HepG2 (cell line): Measurements from ENCODE around the gene GAS2L2. TPM values are rescaled to one million over a fixed set of nuclear protein-coding genes. Genes with fewer than 3 reads are reported as not detected.

ENCODE experiments used
- ATAC-seq: fragments of 200-7000 bp; cut with Tn5 transposase; 3 replicates; pipeline ENCODE4 v1.9.1; 2020; ENCODE audit warnings: mild to moderate bottlenecking, moderate library complexity
- BruUV-seq: library from RNA; stranded (reverse); fragments of 400-500 nt; replicated peaks from 2 replicates; lab custom pipeline; 2021; lab: Mats Ljungman, UMichigan
- CTCF ChIA-PET: fragments of 300-600 bp; formaldehyde crosslinking; extraction: SDS; loops from one replicate; lab custom pipeline; 2021; ENCODE audit warnings: low total read pairs, inconsistent platforms, low intra/inter-chr PET ratio; lab: Yijun Ruan, JAX
- POLR2A ChIA-PET: fragments of 350-600 bp; sonication (Branson Sonifier 250); formaldehyde crosslinking; loops from one replicate; lab custom pipeline; 2020; ENCODE audit warnings: antibody characterized with exemption, inconsistent platforms; lab: Yijun Ruan, JAX
- DNase-seq: peaks from one replicate; pipeline ENCODE4 v3.0.0-alpha.2; 2015; ENCODE audit warnings: low spot score
- FAIRE-seq: peaks from 3 replicates; lab custom pipeline; 2011; peaks lifted over from hg19 to GRCh38; lab: Jason Lieb, UNC
- H2AFZ ChIP-seq: one replicate; pipeline ENCODE4 v1.6.1; 2011; ENCODE audit warnings: low read length, inconsistent platforms
- H3K27ac ChIP-seq: fragments of 300-600 bp; 3 replicates; pipeline ENCODE4 v1.8.0; 2011; ENCODE audit warnings: mixed run types, mild to moderate bottlenecking, mixed read lengths, low read length, inconsistent platforms; ENCODE audit not compliant: insufficient read depth; ENCODE audit errors: extremely low read length
- H3K27me3 ChIP-seq, 2 experiments: fragments of 200-600 bp in 1 of 2; 2 replicates in 1 of 2; 3 replicates in 1 of 2; pipeline versions ENCODE4 v1.6.0 to v1.8.0; 2011; ENCODE audit warnings: low read length in 2 of 2, mild to moderate bottlenecking in 2 of 2, moderate library complexity in 2 of 2, inconsistent platforms in 1 of 2; ENCODE audit not compliant: insufficient read depth in 2 of 2, control insufficient read depth in 1 of 2
- H3K36me3 ChIP-seq, 2 experiments: fragments of 200-600 bp in 1 of 2; replicated peaks in 1 of 2; 2 replicates in 1 of 2; 3 replicates in 1 of 2; pipeline versions ENCODE4 v1.5.1 to v1.8.0; 2011; ENCODE audit warnings: low read length in 2 of 2, inconsistent platforms in 1 of 2; ENCODE audit not compliant: insufficient read depth in 2 of 2, control insufficient read depth in 1 of 2
- H3K4me1 ChIP-seq: 2 replicates; pipeline ENCODE4 v1.5.1; 2012; ENCODE audit warnings: low read length, inconsistent platforms; ENCODE audit not compliant: insufficient read depth
- H3K4me2 ChIP-seq: 2 replicates; pipeline ENCODE4 v1.6.0; 2011; ENCODE audit warnings: low read depth, low read length, inconsistent platforms
- H3K4me3 ChIP-seq, 3 experiments: fragments of 200-600 bp in 1 of 3; sonication (generic), shearing (Covaris generic) in 1 of 3; replicated peaks in 1 of 3; 2 replicates each; pipeline ENCODE4 v1.5.1; 2011 to 2016; ENCODE audit warnings: low read length in 3 of 3, inconsistent platforms in 2 of 3, low read depth in 2 of 3, mild to moderate bottlenecking in 2 of 3, control low read depth in 1 of 3, mixed read lengths in 1 of 3; ENCODE audit not compliant: insufficient read depth in 1 of 3
- H3K79me2 ChIP-seq: one replicate; pipeline ENCODE4 v1.6.1; 2011; ENCODE audit warnings: low read length, inconsistent platforms; ENCODE audit not compliant: insufficient read depth
- H3K9ac ChIP-seq: 2 replicates; pipeline ENCODE4 v1.6.0; 2011; ENCODE audit warnings: mild to moderate bottlenecking, low read depth, low read length, inconsistent platforms; ENCODE audit not compliant: insufficient read depth
- H3K9me3 ChIP-seq: 2 replicates; pipeline ENCODE4 v1.5.1; 2012; ENCODE audit warnings: mild to moderate bottlenecking, low read length
- H4K20me1 ChIP-seq: 2 replicates; pipeline ENCODE4 v1.6.0; 2011; ENCODE audit warnings: inconsistent platforms, mild to moderate bottlenecking, low read length, moderate library complexity; ENCODE audit not compliant: insufficient read depth
- ARHGAP35 ChIP-seq: sonication (generic); formaldehyde crosslinking; IDR thresholded peaks from 2 replicates; pipeline ENCODE4 v1.9.0; 2022; ENCODE audit warnings: mild to moderate bottlenecking, inconsistent platforms, moderate library complexity, missing genetic modification reagents, borderline replicate concordance
- HNRNPH1 ChIP-seq: fragments of 200-400 bp; formaldehyde crosslinking; optimal IDR thresholded peaks from 2 replicates; pipeline ENCODE3; 2017; ENCODE audit warnings: mild to moderate bottlenecking, low read depth, low read length
- MEIS2 ChIP-seq: sonication (generic); formaldehyde crosslinking; IDR thresholded peaks from 2 replicates; pipeline ENCODE4 v1.9.0; 2021; ENCODE audit warnings: mild to moderate bottlenecking, missing genetic modification reagents
- ZNF512 ChIP-seq: sonication (generic); formaldehyde crosslinking; IDR thresholded peaks from 2 replicates; pipeline ENCODE4 v1.4.0; 2020; ENCODE audit warnings: mild to moderate bottlenecking, missing genetic modification reagents
- ZNF83 ChIP-seq: sonication (generic); formaldehyde crosslinking; IDR thresholded peaks from 2 replicates; pipeline ENCODE4 v1.4.0; 2020; ENCODE audit warnings: missing genetic modification reagents, mild to moderate bottlenecking, borderline replicate concordance
- ZUFSP ChIP-seq: sonication (generic); formaldehyde crosslinking; IDR thresholded peaks from 2 replicates; pipeline ENCODE4 v1.9.0; 2021; ENCODE audit warnings: missing genetic modification reagents, mild to moderate bottlenecking, borderline replicate concordance
- WGBS: methylation state at CpG from one replicate; pipeline ENCODE4 v1.1.6; 2017; ENCODE audit warnings: low lambda C conversion rate; 5-methylcytosine and 5-hydroxymethylcytosine counted together
- in situ Hi-C: cut with HindIII; loops from 2 replicates; pipeline ENCODE4 v1.10.0; 2017; ENCODE audit warnings: low pct_unique_long_range_greater_than_20kb; ENCODE audit not compliant: extremely low pct_ligation_motif_present
- intact Hi-C: fragments of 100-400 bp; cut with micrococcal nuclease; formaldehyde crosslinking; loops from one replicate; pipeline ENCODE4 v1.10.0; 2022; ENCODE audit not compliant: unreplicated experiment
- polyA plus RNA-seq, 8 experiments: library from polyadenylated mRNA; depleted of rRNA in 3 of 8; stranded (reverse) in 7 of 8; unstranded in 1 of 8; fragments of >200 nt; fragmentation: Illumina TruSeq in 4 of 8; extraction: Trizol in 4 of 8; gene quantifications; 2 replicates each; pipeline versions ENCODE4 v1.2.1 to v1.2.3, GENCODE V29; 2011 to 2016; ENCODE audit warnings: low read depth in 4 of 8, missing spikeins in 1 of 8, mixed read lengths in 1 of 8; ENCODE audit not compliant: insufficient read depth in 1 of 8
- total RNA-seq, 5 experiments: library from RNA; depleted of rRNA; stranded (reverse); fragments of >200 nt; fragmentation: Illumina TruSeq; extraction: Trizol; gene quantifications; 2 replicates each; pipeline ENCODE4 v1.2.3, GENCODE V29; 2016; ENCODE audit warnings: low read depth in 1 of 5
- TF ChIP-seq, protein P1 (sequence below), 2 experiments: IDR thresholded peaks; 2 replicates each; pipeline ENCODE4 v1.6.1; 2011 to 2012; ENCODE audit warnings: low read length in 2 of 2, borderline replicate concordance in 1 of 2, low read depth in 1 of 2, mild to moderate bottlenecking in 1 of 2, moderate library complexity in 1 of 2
- TF ChIP-seq, protein P2 (sequence below): sonication (generic); formaldehyde crosslinking; conservative IDR thresholded peaks from 2 replicates; pipeline ENCODE4 v1.5.0; 2020; ENCODE audit warnings: missing genetic modification reagents
- TF ChIP-seq, protein P3 (sequence below): sonication (generic); formaldehyde crosslinking; IDR thresholded peaks from 2 replicates; pipeline ENCODE4 v1.4.0; 2020; ENCODE audit warnings: missing genetic modification reagents, borderline replicate concordance

Gene GAS2L2
- total and polyA plus RNA-seq, 2 of the 13 experiments (the other 11 are each of a cell fraction or from before 2014, with no cell fraction given), result not detected

DNA sequence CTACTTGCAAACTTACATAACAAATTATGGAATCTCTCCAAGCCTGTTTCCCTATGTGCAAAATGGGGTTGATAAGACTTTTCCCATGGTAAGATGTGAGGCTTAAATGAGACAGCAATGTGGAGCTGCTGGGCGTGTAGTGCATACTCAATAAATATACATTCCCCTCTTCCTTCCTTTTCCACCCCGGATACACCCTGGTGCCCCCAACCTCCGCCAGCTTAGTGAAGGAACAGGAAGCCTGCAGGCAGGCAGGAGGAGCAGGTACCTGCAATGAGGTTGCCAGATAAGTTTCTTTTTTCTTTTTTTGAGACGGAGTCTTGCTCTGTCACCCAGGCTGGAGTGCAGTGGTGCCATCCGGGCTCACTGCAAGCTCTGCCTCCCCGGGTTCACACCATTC, 22.5 kb upstream of the GAS2L2 start:
- Histone ChIP-seq H3K4me3 (no peak overlapping the region), H3K36me3 (no peaks in the 10 kb centered on the region), H3K27me3 (peaks cover 1 to 55% of the 10 kb centered on the region in 2 experiments; a peak in 3 of 5 replicates), H3K4me1 (no peaks in the 10 kb centered on the region), H2AFZ (no peak overlapping the region), H3K79me2 (no peaks in the 10 kb centered on the region), H3K27ac (no peak overlapping the region), H3K4me2 (no peak overlapping the region), H3K9me3 (no peaks in the 10 kb centered on the region), H4K20me1 (no peaks in the 10 kb centered on the region), H3K9ac (no peak overlapping the region)
- no peak for ATAC-seq
- ChIA-PET POLR2A (interaction anchor here (0.7 kb wide), 1 partner anchor 33 kb away, joined by 3 read pairs; the partner anchor contains the start of gene TAF15), CTCF (no interaction called here)
- WGBS, result 19% methylated on average over 6 of the region's 6 CpGs
- intact Hi-C loops (no loop called here), in situ Hi-C loops (no loop called here)
- BruUV-seq, result no TSS peak
- no peak for DNase-seq
- no peak for FAIRE-seq
- TF ChIP-seq ZNF512 (CRISPR knock-in tag) (no peak), MEIS2 (CRISPR knock-in tag) (no peak), ZUFSP (CRISPR knock-in tag) (no peak), HNRNPH1 (no peak), ZNF83 (CRISPR knock-in tag) (no peak), ARHGAP35 (no peak)
- TF ChIP-seq, protein P1, sequence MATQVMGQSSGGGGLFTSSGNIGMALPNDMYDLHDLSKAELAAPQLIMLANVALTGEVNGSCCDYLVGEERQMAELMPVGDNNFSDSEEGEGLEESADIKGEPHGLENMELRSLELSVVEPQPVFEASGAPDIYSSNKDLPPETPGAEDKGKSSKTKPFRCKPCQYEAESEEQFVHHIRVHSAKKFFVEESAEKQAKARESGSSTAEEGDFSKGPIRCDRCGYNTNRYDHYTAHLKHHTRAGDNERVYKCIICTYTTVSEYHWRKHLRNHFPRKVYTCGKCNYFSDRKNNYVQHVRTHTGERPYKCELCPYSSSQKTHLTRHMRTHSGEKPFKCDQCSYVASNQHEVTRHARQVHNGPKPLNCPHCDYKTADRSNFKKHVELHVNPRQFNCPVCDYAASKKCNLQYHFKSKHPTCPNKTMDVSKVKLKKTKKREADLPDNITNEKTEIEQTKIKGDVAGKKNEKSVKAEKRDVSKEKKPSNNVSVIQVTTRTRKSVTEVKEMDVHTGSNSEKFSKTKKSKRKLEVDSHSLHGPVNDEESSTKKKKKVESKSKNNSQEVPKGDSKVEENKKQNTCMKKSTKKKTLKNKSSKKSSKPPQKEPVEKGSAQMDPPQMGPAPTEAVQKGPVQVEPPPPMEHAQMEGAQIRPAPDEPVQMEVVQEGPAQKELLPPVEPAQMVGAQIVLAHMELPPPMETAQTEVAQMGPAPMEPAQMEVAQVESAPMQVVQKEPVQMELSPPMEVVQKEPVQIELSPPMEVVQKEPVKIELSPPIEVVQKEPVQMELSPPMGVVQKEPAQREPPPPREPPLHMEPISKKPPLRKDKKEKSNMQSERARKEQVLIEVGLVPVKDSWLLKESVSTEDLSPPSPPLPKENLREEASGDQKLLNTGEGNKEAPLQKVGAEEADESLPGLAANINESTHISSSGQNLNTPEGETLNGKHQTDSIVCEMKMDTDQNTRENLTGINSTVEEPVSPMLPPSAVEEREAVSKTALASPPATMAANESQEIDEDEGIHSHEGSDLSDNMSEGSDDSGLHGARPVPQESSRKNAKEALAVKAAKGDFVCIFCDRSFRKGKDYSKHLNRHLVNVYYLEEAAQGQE (IDR thresholded peaks at IDR 0.05; ENCODE audit: borderline replicate concordance in 1 of 2, low read depth in 1 of 2, low read length in 2 of 2), result no peak
- TF ChIP-seq, protein P2, sequence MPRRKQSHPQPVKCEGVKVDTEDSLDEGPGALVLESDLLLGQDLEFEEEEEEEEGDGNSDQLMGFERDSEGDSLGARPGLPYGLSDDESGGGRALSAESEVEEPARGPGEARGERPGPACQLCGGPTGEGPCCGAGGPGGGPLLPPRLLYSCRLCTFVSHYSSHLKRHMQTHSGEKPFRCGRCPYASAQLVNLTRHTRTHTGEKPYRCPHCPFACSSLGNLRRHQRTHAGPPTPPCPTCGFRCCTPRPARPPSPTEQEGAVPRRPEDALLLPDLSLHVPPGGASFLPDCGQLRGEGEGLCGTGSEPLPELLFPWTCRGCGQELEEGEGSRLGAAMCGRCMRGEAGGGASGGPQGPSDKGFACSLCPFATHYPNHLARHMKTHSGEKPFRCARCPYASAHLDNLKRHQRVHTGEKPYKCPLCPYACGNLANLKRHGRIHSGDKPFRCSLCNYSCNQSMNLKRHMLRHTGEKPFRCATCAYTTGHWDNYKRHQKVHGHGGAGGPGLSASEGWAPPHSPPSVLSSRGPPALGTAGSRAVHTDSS (CRISPR knock-in tag), result no peak
- TF ChIP-seq, protein P3, sequence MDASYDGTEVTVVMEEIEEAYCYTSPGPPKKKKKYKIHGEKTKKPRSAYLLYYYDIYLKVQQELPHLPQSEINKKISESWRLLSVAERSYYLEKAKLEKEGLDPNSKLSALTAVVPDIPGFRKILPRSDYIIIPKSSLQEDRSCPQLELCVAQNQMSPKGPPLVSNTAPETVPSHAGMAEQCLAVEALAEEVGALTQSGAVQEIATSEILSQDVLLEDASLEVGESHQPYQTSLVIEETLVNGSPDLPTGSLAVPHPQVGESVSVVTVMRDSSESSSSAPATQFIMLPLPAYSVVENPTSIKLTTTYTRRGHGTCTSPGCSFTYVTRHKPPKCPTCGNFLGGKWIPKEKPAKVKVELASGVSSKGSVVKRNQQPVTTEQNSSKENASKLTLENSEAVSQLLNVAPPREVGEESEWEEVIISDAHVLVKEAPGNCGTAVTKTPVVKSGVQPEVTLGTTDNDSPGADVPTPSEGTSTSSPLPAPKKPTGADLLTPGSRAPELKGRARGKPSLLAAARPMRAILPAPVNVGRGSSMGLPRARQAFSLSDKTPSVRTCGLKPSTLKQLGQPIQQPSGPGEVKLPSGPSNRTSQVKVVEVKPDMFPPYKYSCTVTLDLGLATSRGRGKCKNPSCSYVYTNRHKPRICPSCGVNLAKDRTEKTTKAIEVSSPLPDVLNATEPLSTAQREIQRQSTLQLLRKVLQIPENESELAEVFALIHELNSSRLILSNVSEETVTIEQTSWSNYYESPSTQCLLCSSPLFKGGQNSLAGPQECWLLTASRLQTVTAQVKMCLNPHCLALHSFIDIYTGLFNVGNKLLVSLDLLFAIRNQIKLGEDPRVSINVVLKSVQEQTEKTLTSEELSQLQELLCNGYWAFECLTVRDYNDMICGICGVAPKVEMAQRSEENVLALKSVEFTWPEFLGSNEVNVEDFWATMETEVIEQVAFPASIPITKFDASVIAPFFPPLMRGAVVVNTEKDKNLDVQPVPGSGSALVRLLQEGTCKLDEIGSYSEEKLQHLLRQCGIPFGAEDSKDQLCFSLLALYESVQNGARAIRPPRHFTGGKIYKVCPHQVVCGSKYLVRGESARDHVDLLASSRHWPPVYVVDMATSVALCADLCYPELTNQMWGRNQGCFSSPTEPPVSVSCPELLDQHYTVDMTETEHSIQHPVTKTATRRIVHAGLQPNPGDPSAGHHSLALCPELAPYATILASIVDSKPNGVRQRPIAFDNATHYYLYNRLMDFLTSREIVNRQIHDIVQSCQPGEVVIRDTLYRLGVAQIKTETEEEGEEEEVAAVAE (CRISPR knock-in tag), result no peak
